GM13976 (cell line): ENCODE measurements around the gene SIX2.

Experiments
- DNase-seq: peaks from one replicate; pipeline ENCODE4 v3.0.0; 2012; ENCODE audit warnings: low spot score
- in situ Hi-C: fragments of 300-500 bp; cut with MboI; formaldehyde crosslinking; loops from one replicate; pipeline ENCODE4 v1.12.0; 2022; ENCODE audit warnings: low sequenced_read_pairs, mixed read lengths, inconsistent platforms; ENCODE audit not compliant: unreplicated experiment
- TF ChIP-seq, protein P1 (sequence below): IDR thresholded peaks from 2 replicates; pipeline ENCODE4 v1.5.1; 2012; ENCODE audit warnings: borderline replicate concordance, mild to moderate bottlenecking; ENCODE audit not compliant: insufficient read depth; ENCODE audit errors: extremely low read depth, missing control alignments, control extremely low read depth

SIX2 gene

DNA sequence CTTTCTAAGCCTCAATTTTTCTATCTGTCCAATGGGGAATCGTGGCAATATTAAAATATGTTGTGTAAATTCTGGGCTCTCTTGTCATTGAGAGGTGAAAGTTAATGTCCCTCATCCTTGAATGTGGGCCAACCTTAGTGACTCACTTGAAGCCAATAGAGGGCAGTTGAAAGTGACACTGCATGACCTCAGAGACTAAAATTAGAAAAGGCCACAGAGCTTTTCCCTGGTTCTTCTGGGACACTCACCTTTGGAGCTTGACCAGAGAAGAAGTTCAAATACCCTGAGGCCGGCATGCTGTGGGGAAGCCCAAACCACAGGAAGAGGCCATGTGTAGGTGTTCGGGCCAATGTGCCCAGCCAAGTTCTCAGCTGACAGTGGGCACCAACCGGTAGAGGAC, 24.1 kb upstream of the SIX2 start:
- TF ChIP-seq, protein P1, sequence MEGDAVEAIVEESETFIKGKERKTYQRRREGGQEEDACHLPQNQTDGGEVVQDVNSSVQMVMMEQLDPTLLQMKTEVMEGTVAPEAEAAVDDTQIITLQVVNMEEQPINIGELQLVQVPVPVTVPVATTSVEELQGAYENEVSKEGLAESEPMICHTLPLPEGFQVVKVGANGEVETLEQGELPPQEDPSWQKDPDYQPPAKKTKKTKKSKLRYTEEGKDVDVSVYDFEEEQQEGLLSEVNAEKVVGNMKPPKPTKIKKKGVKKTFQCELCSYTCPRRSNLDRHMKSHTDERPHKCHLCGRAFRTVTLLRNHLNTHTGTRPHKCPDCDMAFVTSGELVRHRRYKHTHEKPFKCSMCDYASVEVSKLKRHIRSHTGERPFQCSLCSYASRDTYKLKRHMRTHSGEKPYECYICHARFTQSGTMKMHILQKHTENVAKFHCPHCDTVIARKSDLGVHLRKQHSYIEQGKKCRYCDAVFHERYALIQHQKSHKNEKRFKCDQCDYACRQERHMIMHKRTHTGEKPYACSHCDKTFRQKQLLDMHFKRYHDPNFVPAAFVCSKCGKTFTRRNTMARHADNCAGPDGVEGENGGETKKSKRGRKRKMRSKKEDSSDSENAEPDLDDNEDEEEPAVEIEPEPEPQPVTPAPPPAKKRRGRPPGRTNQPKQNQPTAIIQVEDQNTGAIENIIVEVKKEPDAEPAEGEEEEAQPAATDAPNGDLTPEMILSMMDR: no peak
- no peak for DNase-seq
- in situ Hi-C loops: no loop called here

DNA sequence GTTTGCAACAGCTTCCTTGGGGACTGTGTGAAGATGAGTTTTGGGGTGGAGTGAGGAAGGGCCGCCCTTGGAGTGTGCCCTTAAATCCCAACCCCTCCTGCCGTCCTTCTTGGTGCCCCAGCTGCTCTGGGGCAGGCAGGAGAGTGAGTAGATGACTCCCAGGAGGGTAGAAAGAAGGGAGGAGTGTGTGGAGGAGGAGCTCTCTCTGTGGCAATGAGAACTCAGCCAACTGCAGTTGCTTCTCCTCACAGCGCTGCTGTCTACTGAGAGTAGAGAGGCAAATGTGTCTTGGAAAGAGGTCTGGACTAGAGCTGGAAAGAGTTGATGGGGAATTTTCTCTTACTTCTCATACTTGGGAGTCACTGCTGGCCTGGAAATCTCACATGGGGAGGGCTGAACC, 21.8 kb upstream of the SIX2 start:
- in situ Hi-C loops: no loop called here
- TF ChIP-seq, protein P1: no peak
- no peak for DNase-seq

DNA sequence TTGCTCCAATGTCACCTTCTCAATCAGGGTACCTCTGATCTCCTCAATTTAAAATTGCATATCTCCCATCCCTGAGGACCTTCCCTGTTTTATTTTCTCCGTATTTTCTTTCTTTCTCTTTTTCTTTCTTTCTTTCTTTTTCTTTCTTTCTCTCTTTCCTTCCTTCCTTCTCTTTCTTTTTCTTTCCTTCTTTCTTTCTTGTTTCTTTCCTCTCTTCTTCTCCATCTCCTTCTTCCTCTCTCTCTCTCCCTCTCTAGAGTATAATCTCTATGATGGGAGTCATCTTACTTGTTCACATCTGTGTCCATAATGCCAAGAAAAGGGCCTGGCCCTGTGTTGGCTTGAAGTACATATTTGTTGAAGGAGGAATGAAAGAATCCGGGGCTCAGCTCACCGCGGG, 21.3 kb upstream of the SIX2 start:
- DNase-seq: no peak
- TF ChIP-seq, protein P1: no peak
- in situ Hi-C loops: no loop called here

DNA sequence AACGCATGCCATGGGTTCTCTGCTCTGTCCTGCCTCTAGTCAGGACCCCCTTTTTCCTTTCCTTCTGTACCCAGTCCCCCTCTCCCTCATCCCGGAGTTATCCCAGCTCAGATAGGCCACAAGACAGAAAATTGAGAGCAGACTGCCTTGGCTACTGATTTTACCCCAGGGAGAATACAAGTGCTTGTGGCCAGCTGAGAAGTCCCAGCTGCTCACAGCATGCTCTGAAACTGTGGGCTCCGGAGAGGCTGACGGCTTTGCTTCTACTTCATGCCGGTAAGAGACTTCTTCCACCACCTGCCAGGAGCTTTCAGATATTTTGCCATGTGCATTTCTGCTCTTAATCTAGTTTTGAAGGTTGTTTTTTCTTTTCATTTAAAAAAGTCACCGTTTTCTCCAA, 20.0 kb upstream of the SIX2 start:
- DNase-seq: no peak
- TF ChIP-seq, protein P1: no peak
- in situ Hi-C loops: no loop called here

DNA sequence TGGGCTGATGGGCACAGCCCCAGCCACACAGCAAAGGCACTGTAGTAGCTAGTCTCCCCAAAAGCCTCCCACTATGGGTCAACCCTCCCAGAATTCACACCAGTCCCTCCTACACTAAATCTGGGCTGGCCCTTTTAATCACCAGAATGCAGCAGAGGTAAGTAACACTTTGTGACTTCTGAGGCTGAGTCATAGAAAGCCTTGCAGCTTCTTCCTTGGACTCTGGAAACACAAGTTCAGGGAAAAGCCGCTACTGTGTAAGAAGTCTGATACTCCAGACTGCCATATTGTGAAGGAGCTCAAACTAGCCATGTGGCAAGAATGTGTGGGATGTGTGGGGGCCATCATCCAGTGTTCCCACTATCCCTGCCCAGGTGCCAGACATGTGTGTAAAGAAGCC, 19.0 kb upstream of the SIX2 start:
- DNase-seq: no peak
- in situ Hi-C loops: no loop called here
- TF ChIP-seq, protein P1: no peak

DNA sequence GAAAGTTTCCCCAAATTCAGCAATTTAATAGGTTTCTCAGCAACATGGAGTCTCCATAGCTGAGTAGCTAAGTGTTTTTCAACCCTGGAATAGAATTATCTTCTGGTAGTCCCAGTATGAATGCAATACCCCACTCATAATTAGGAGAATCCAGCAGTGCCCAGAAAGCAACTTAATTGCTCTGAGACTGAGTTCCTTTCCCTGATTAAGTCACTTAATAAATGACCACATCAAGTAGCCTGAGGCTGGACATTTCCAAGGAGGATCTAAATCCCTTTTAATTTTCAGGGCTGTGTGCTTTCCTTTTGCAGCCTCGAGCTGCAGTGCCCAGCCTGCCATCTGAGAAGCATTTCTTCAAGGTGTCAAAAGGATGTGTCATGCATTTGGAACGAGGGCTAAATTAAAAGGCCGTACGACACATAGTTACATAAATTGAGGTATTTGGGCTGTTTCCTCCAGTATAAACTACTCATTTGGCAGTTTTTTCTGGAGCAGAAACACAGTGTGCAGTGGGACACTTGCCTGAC, 17.7 kb upstream of the SIX2 start:
- in situ Hi-C loops: no loop called here
- TF ChIP-seq, protein P1: no peak
- no peak for DNase-seq
